ENCODE results near the gene LPAR1. TPM values are rescaled to one million over a fixed set of nuclear protein-coding genes. Genes with fewer than 3 reads are reported as not detected.

Gene LPAR1
- total and polyA plus RNA-seq, 2 of the 8 experiments (the other 6 are each of a cell fraction or from before 2014, with no cell fraction given): 3.4 to 5.1 TPM

DNA sequence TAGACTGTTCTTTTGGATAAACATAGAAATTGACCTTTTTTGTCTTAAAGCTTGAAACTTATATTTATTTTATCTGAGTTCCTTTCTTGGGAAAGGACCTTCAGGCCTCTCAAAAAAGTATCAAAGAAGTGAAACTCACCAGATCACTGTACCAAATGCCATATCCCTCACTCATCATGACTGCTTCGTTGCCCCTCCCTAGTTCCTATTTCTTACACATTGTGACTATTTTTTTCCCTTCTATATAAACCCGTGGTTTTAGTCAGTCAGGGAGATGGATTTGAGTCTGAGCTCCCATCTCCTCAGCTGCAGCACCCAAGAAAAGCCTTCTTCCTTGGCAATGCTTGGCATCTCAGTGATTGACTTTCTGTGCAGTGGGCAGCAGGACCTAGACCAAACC, 129.4 kb downstream of the LPAR1 start:
- H3K27ac ChIP-seq (ENCODE audit: low read depth, low read length): no peak overlapping the region
- DNase-seq (ENCODE audit: low read depth in 1 of 2, low spot score in 2 of 2) (no peak), FAIRE-seq (no peak)
- H3K18ac ChIP-seq (ENCODE audit: extremely low read depth, low read length): no peak overlapping the region
- POLR2A ChIA-PET (ENCODE audit: partially characterized antibody): no interaction called here
- H2AFZ ChIP-seq (ENCODE audit: low read length): no peak overlapping the region
- no peaks in the 10 kb centered on the region for H3K27me3 ChIP-seq (replicated peaks in 1 of 4; ENCODE audit: control insufficient read depth in 3 of 4, extremely low read depth in 1 of 4, insufficient read depth in 3 of 4, low read length in 3 of 4)
- no peak overlapping the region for H4K8ac ChIP-seq (ENCODE audit: extremely low read depth, insufficient read depth, low read length)
- no peak overlapping the region for H2BK15ac ChIP-seq (ENCODE audit: low read length)
- H3K9me3 ChIP-seq (ENCODE audit: insufficient read depth in 2 of 2, low read depth in 1 of 2, low read length in 1 of 2): peaks cover 8 to 15% of the 10 kb centered on the region in 2 experiments; a peak in 3 of 4 replicates
- H3K23ac ChIP-seq (ENCODE audit: insufficient read length): no peak overlapping the region
- H2BK12ac ChIP-seq (ENCODE audit: low read depth, low read length): no peak overlapping the region
- H4K91ac ChIP-seq (replicated peaks; ENCODE audit: insufficient read length, low read length): no peak overlapping the region
- CTCF ChIA-PET (ENCODE audit: partially characterized antibody): no interaction called here
- H3K56ac ChIP-seq (replicated peaks; ENCODE audit: insufficient read length, low read depth, low read length): no peak overlapping the region
- WGBS, 2 experiments (ENCODE audit: extremely low coverage in 1 of 2, insufficient coverage in 1 of 2, insufficient read length in 1 of 2, insufficient replicate concordance in 2 of 2, low coverage in 1 of 2, low lambda C conversion rate in 2 of 2, missing lambda C conversion rate in 1 of 2): 94% methylated on average over 2 of the region's 2 CpGs; no CpG with 5 or more reads in 1 of the 2 experiments
- H3K79me2 ChIP-seq (ENCODE audit: control insufficient read depth in 1 of 2, insufficient read depth in 2 of 2, low read length in 2 of 2): no peaks in the 10 kb centered on the region
- H2AK5ac ChIP-seq (ENCODE audit: low read depth, low read length): no peak overlapping the region
- H3K23me2 ChIP-seq (ENCODE audit: low read depth, low read length): no peaks in the 10 kb centered on the region
- no peak overlapping the region for H2BK5ac ChIP-seq (ENCODE audit: low read depth, low read length)
- no peak for TF ChIP-seq SIN3A (conservative IDR thresholded peaks at IDR 0.05 in 1 of 2, IDR thresholded peaks at IDR 0.05 in 1 of 2; ENCODE audit: low read depth in 1 of 2, low read length in 2 of 2)
- no peak for TF ChIP-seq CBX5 (IDR thresholded peaks at IDR 0.05; ENCODE audit: low read depth, low read length)
- no peak for TF ChIP-seq MAX (IDR thresholded peaks at IDR 0.05)
- TF ChIP-seq E2F6 (IDR thresholded peaks at IDR 0.05): no peak
- no peak for TF ChIP-seq ZNF274 (IDR thresholded peaks at IDR 0.05; ENCODE audit: borderline replicate concordance, extremely low read depth, low read length)
- no peak for TF ChIP-seq TAF1 (IDR thresholded peaks at IDR 0.05; ENCODE audit: low read depth, low read length)
- TF ChIP-seq JUND (IDR thresholded peaks at IDR 0.05; ENCODE audit: low read length): no peak
- TF ChIP-seq, protein P1, sequence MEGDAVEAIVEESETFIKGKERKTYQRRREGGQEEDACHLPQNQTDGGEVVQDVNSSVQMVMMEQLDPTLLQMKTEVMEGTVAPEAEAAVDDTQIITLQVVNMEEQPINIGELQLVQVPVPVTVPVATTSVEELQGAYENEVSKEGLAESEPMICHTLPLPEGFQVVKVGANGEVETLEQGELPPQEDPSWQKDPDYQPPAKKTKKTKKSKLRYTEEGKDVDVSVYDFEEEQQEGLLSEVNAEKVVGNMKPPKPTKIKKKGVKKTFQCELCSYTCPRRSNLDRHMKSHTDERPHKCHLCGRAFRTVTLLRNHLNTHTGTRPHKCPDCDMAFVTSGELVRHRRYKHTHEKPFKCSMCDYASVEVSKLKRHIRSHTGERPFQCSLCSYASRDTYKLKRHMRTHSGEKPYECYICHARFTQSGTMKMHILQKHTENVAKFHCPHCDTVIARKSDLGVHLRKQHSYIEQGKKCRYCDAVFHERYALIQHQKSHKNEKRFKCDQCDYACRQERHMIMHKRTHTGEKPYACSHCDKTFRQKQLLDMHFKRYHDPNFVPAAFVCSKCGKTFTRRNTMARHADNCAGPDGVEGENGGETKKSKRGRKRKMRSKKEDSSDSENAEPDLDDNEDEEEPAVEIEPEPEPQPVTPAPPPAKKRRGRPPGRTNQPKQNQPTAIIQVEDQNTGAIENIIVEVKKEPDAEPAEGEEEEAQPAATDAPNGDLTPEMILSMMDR (IDR thresholded peaks at IDR 0.05; ENCODE audit: control extremely low read depth in 1 of 3, insufficient read depth in 1 of 3, low read depth in 1 of 3, low read length in 3 of 3): no peak
- no peak for TF ChIP-seq SP1 (IDR thresholded peaks at IDR 0.05; ENCODE audit: low read depth, low read length)
- TF ChIP-seq BCL11A (IDR thresholded peaks at IDR 0.05; ENCODE audit: low read depth in 2 of 2, low read length in 2 of 2): no peak
- no peak for TF ChIP-seq BRCA1 (IDR thresholded peaks at IDR 0.05; ENCODE audit: low read depth, low read length)
- no peaks in the 10 kb centered on the region for H4K20me1 ChIP-seq (replicated peaks in 1 of 2; ENCODE audit: control insufficient read depth in 1 of 2, insufficient read depth in 2 of 2, low read length in 2 of 2)
- H3K4ac ChIP-seq (replicated peaks; ENCODE audit: insufficient read length, low read depth, low read length): no peak overlapping the region
- H2BK20ac ChIP-seq (ENCODE audit: low read length): no peak overlapping the region
- H3K4me2 ChIP-seq (ENCODE audit: insufficient read depth in 1 of 2, low read depth in 2 of 2, low read length in 2 of 2): no peak overlapping the region
- H3K4me1 ChIP-seq (replicated peaks in 1 of 4; ENCODE audit: control insufficient read depth in 3 of 4, insufficient read depth in 4 of 4, low read length in 3 of 4): no peaks in the 10 kb centered on the region
- H4K5ac ChIP-seq (ENCODE audit: insufficient read length, low read depth, low read length): no peak overlapping the region
- no peak overlapping the region for H3K14ac ChIP-seq (ENCODE audit: insufficient read length)
- H3K9ac ChIP-seq (replicated peaks in 1 of 4; ENCODE audit: extremely low read depth in 1 of 4, low read depth in 3 of 4, low read length in 3 of 4): no peak overlapping the region
- peaks cover 0 to 5% (median 0%) of the 10 kb centered on the region in 4 experiments; a peak in 4 of 8 replicates for H3K36me3 ChIP-seq (ENCODE audit: control insufficient read depth in 2 of 4, insufficient read depth in 4 of 4, low read length in 3 of 4)
- H3K79me1 ChIP-seq (ENCODE audit: low read depth, low read length): no peaks in the 10 kb centered on the region
- no peak overlapping the region for H2BK120ac ChIP-seq (replicated peaks; ENCODE audit: low read depth, low read length)
- H3K4me3 ChIP-seq (ENCODE audit: extremely low read depth in 1 of 4, insufficient read depth in 2 of 4, low read depth in 3 of 4, low read length in 4 of 4): no peak overlapping the region
